NCI-H748 (cell line): ENCODE data around the gene ABCC12.
"Not testable (repeated sequence)": the region's sequence is repeated elsewhere in the genome, so short reads cannot be mapped to it uniquely, and the experiment has no call there.

Source experiments
- DNase-seq: peaks from one replicate; lab custom pipeline; 2025; ENCODE audit not compliant: unreplicated experiment; lab: John Stamatoyannopoulos, UW

Gene ABCC12

GRCh38 chr16:48155926-48156789, at the start of gene ABCC12:
TSS of gene ABCC12 (minus strand) at chr16:48155993. CDS start at chr16:48146424, 9,569 bp downstream.
- no peak for DNase-seq

GRCh38 chr16:48204825-48205151, 49.0 kb upstream of the ABCC12 start:
- DNase-seq = no peak

DNA sequence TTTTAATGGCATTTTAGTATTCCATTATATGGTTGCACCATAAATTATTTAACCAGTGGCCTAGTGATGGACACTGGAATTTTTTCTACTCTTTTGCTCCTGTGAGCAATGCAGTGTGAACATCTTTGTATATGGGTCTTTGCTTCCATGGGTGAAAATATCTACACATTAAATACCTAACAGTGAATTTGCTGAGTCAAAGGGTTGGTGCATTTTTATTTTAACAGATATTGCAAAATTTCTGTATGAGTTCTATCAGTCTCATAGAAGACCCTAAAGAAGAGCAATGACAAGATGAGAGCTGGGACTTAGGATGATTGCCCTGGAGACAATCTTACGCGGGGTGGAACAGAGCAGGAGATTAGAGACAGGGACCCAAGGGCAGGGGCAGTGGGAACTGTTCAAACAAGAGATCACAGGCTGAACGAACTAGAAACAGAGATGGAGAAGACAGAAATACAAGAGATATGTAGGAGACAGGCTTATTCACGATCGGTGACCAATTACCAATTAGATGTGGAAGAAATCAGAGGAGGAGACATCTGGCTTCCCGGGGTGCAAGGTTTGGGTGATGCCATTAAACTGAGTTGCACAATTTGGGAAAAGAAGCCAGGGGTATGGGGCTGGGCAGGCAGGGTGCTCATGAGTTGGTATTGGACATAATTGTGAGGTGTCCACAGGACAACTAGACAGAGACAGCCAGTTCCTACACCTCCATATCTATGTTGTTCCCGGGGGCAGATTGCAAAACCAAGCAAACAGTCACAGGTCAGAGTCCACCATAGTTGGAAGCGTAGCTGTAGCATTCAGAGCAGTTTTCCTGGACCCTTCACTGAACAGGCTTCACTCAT, 48.4 kb upstream of the ABCC12 start:
- no peak for DNase-seq

DNA sequence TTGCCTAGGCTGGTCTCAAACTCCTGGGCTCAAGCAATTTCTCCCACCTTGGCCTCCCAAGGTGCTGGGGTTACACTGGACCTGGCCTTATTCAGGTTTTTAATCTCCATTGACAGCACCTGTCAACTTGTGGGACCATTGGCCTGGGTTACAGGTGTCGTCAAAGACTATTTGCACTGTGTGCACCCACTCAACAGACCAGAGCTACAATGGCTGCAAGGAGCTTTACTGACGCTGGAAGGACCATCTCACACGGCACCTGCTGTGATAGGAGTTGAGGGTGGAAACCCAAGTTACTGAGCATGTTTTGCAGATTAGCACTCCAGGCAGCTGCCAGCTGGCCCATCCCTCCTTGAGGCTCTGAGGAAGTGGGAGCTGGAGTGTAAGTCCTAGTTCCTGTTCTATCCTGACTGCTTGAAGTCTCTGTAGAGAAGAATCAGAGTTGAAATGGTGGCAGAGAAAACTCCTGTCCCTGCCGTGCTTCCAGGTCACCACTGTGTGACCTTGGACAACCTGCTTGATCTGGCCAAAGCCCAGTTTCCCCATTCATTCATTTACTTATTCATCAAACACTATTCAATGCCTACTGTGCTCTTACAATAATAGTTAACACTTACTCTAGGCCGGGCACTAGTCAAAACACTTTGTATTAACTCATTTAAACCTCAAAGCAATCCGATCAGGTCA, 45.9 kb upstream of the ABCC12 start:
- DNase-seq = no peak

- no peak for DNase-seq
Measured at GRCh38 chr16:48197294-48197693, 41.5 kb upstream of the ABCC12 start.

DNA sequence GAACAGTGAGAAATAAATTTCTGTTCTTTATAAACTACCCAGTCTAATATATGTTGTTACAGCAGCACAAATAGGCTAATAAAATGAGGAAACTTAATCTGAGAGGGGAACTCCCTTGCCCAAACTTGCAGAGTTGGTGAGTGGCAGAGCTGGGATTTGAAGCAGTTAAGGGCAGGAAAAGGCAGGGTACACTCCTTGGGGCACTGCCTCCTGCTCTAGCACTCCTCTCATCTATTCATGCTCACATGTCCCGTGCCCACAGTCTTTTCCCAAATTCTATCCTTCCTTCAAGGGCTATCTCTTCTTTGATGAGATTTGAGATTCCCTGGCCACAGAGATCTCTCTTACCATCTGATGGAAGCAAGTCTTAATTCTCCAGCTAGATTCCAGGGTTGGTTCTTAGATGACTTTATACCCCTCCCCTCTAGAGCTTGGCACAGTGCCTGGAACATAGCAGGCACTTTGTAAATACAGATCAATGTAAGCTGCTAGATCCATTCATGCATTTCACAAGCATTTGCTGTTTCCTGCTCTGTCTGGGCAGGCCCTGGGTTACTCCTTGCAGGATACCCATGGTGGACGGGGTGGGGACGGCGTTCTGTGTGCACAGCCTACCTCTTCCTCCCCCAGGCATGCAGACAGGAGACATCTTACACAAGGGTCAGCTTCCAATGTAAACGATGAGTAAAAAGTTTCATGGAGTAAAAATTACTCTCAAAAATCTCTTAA, 39.2 kb upstream of the ABCC12 start:
- peak; percentile 35 for DNase-seq

DNA sequence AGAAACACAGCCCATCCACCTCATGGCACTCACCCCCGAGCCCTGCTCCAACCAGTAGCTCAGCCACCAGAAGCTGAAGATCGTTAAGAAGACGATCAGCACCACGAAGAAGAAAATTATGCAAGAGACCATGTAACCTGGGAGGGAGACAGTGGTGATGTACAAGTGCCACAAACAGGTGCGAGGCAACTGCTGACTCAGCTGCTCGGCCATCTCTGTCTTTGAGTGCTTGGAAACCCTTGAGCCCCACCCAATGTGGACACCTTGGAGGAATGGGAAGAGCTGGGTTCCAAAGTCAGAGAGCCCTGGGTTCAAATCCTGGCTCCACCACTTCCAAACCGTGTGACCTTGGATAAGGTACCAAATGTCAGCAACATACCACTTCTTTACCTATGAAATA, 38.1 kb upstream of the ABCC12 start:
- no peak for DNase-seq

DNA sequence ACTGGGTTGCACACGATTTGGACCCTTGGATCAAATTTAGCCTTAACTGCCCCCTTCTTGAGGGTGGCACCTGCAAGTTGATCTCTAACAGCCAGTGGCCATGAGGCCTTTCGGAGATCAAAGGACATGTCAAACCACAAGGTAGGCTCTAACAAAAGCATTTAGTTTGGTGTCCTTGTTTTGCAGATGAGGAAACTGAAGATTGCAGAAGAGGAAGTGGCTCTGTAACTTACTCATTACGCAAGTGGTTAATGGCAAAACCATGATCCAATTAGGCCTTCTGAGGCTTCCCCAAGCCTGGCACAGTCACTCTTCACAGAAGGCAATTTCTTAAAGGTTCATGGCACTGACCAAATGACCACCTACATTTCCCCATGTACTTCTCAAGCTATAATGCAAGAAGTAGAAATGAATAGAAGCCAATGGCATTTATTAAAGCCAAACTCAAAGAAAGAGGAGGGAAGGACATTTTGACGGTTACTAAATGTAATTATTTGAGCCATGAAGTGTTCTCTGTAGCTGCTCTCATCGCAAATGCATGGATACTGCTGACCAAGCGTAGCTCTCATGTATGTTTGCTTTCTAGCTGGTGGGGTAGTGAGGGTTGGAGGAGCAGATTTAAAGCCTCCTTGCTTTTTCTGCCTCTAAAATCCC, 32.8 kb upstream of the ABCC12 start:
- DNase-seq = no peak

- no peak for DNase-seq
Measured at GRCh38 chr16:48187779-48188178, 32.0 kb upstream of the ABCC12 start.

GRCh38 chr16:48184681-48185080, 28.9 kb upstream of the ABCC12 start:
- no peak for DNase-seq

- DNase-seq = peak; percentile 2
Measured at GRCh38 chr16:48182979-48183537, 27.3 kb upstream of the ABCC12 start.

- not testable (repeated sequence) for DNase-seq
Measured at GRCh38 chr16:48181746-48182520, 26.1 kb upstream of the ABCC12 start.

- no peak for DNase-seq
Measured at GRCh38 chr16:48180868-48181480, 25.2 kb upstream of the ABCC12 start.

GRCh38 chr16:48176635-48177408, 21.0 kb upstream of the ABCC12 start:
- DNase-seq = no peak

DNA sequence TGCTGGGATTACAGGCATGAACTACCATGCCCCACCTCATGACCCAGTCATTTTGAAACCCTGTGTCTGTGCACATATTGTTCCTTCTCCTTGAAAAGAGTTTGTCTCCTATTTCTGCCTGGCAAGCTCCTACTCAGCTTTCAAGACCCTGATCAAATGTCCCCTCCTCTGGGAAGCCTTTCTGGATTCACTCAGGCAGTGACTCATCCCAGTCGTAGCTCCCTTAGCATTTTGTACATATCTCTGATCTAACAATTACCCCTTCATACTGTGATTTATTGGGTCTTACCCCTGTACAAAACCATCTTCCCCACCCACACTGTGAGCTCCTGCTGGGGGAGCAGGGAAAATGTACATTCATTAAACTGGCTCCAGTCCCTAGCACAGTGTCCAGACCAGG, 18.1 kb upstream of the ABCC12 start:
- DNase-seq = no peak

DNA sequence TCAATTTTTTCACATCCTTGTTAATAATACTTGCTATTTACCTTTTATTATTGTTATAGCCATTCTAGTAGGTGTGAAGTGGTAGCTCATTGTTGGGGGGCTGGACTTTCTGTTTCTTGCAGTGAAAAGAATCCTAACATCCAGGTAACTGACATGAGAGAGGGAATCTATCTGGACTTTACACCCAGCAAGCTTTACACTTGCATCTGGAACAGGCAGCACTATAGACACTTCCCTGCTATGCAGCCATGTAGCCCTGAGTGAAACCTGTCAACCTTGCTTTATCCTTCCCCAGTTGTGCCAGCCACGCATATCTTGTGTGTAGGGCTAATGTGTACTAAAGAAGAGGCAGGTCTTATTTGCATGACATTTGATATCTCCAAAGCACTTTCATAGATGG, 16.9 kb upstream of the ABCC12 start:
- no peak for DNase-seq

DNA sequence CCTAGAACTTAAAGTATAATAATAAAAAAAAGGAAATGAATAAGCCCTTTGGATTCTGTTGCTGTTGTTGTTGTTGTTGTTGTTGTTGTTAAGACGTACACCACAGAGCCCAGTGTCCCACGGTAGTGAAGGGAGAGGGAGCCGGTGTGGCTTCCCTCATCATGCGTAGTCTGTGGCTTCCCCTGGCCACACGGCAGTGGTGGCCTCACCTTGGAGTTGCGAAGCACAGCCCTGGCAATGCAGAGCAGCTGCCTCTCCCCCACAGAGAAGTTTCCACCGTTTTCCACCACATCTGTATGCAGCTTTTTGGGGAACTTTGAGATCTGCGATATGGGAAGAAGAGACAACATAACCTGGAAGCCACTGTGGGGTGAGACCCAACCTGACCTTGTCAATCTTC, 14.1 kb upstream of the ABCC12 start:
- DNase-seq = no peak

- no peak for DNase-seq
Measured at GRCh38 chr16:48168075-48168474, 12.3 kb upstream of the ABCC12 start.
